Osteoblast (primary cell): ENCODE results near the gene EBF4. TPM values are rescaled to one million over a fixed set of nuclear protein-coding genes. Genes with fewer than 3 reads are reported as not detected.
A peak's percentile ranks its signal among the peaks of the same experiment; 100 is the strongest.
"Not testable (repeated sequence)": the region's sequence is repeated elsewhere in the genome, so short reads cannot be mapped to it uniquely, and the experiment has no call there.

ENCODE experiments used
- DNase-seq: peaks from one replicate; pipeline ENCODE4 v3.0.0; 2011; ENCODE audit warnings: low spot score, mixed read lengths; ENCODE audit not compliant: insufficient read length; ENCODE audit errors: missing footprints
- H2AFZ ChIP-seq: 2 replicates; pipeline ENCODE4 v1.6.0; 2011; ENCODE audit warnings: mild to moderate bottlenecking, low read length
- H3K27ac ChIP-seq: 2 replicates; pipeline ENCODE4 v1.5.1; 2011; ENCODE audit warnings: mild to moderate bottlenecking, low read depth, low read length, moderate library complexity
- H3K27me3 ChIP-seq: 2 replicates; pipeline ENCODE4 v1.6.0; 2012; ENCODE audit warnings: mild to moderate bottlenecking, control low read depth, inconsistent platforms, low read length, moderate library complexity; ENCODE audit not compliant: insufficient read depth
- H3K36me3 ChIP-seq: 2 replicates; pipeline ENCODE4 v1.5.1; 2011; ENCODE audit warnings: mild to moderate bottlenecking, low read length, control low read depth, moderate library complexity; ENCODE audit not compliant: insufficient read depth
- H3K4me1 ChIP-seq: 2 replicates; pipeline ENCODE4 v1.5.1; 2011; ENCODE audit warnings: mild to moderate bottlenecking, low read length, control low read depth, moderate library complexity; ENCODE audit not compliant: insufficient read depth
- H3K4me2 ChIP-seq: 2 replicates; pipeline ENCODE4 v1.6.0; 2011; ENCODE audit warnings: mild to moderate bottlenecking, low read length; ENCODE audit not compliant: insufficient read depth
- H3K4me3 ChIP-seq: fragments of 200-600 bp; sonication (generic); 3 replicates; pipeline ENCODE4 v1.5.1; 2012; ENCODE audit warnings: mild to moderate bottlenecking, low read length, inconsistent platforms; ENCODE audit not compliant: insufficient read depth
- H3K79me2 ChIP-seq: 2 replicates; pipeline ENCODE4 v1.6.0; 2012; ENCODE audit warnings: mild to moderate bottlenecking, low read length, control low read depth, inconsistent platforms; ENCODE audit not compliant: insufficient read depth
- H3K9me3 ChIP-seq: 2 replicates; pipeline ENCODE4 v1.5.1; 2011; ENCODE audit warnings: low read depth, low read length, control low read depth
- H4K20me1 ChIP-seq: 2 replicates; pipeline ENCODE4 v1.6.0; 2012; ENCODE audit warnings: mild to moderate bottlenecking, low read length, control low read depth; ENCODE audit not compliant: insufficient read depth
- CTCF ChIP-seq: IDR thresholded peaks from 2 replicates; pipeline ENCODE4 v1.5.1; 2011; ENCODE audit warnings: mild to moderate bottlenecking, low read depth, low read length, moderate library complexity; ENCODE audit errors: extremely low read depth
- total RNA-seq: library from RNA; depleted of rRNA; stranded (reverse); fragments of >200 nt; gene quantifications from 2 replicates; pipeline ENCODE4 v1.2.3, GENCODE V29; 2012

The EBF4 gene
- total RNA-seq, 1 donor = under 0.01 TPM

- Histone ChIP-seq H2AFZ (no peak overlapping the region), H3K27me3 (peaks cover 73% of the 10 kb centered on the region), H3K4me1 (peaks cover 4% of the 10 kb centered on the region), H3K4me3 (no peak overlapping the region), H3K9me3 (no peaks in the 10 kb centered on the region), H3K4me2 (no peak overlapping the region), H4K20me1 (no peaks in the 10 kb centered on the region), H3K79me2 (no peaks in the 10 kb centered on the region), H3K36me3 (no peaks in the 10 kb centered on the region), H3K27ac (no peak overlapping the region)
- DNase-seq = peak; percentile 86
- no peak for TF ChIP-seq CTCF
Observed at GRCh38 chr20:2804852-2805688, 112.5 kb downstream of the EBF4 start.

- no peak for TF ChIP-seq CTCF
- no peaks in the 10 kb centered on the region for H4K20me1 ChIP-seq
- H3K36me3 ChIP-seq = no peaks in the 10 kb centered on the region
- H3K79me2 ChIP-seq = no peaks in the 10 kb centered on the region
- no peak overlapping the region for H3K27ac ChIP-seq
- H3K4me1 ChIP-seq = peaks cover 4% of the 10 kb centered on the region
- peak; percentile 72 for DNase-seq
- no peak overlapping the region for H3K4me2 ChIP-seq
- H3K27me3 ChIP-seq = peaks cover 66% of the 10 kb centered on the region
- H2AFZ ChIP-seq = no peak overlapping the region
- H3K9me3 ChIP-seq = no peaks in the 10 kb centered on the region
- H3K4me3 ChIP-seq = no peak overlapping the region
Observed at GRCh38 chr20:2805689-2806350, 113.2 kb downstream of the EBF4 start.

DNA sequence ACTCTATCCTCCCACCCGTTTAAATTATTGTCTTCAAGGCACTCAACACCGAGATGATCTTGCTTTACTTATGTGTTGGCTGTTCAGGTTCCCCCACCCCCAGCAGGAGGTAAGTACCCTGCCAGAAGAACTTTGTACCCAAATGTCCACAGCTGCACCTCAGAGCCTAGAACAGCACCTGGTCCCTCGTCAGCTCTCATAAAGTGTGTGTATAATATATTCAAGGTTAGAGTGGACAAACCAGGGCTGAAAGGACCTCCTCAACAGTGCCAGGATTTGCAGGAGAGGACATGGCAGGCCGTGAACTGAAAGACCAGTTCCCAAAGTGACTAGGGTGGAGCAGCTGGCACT lies 113.7 kb downstream of the EBF4 start:
- Histone ChIP-seq H3K4me3 (no peak overlapping the region), H2AFZ (no peak overlapping the region), H4K20me1 (no peaks in the 10 kb centered on the region), H3K27me3 (peaks cover 61% of the 10 kb centered on the region), H3K36me3 (no peaks in the 10 kb centered on the region), H3K79me2 (no peaks in the 10 kb centered on the region), H3K4me2 (no peak overlapping the region), H3K9me3 (no peaks in the 10 kb centered on the region), H3K4me1 (peaks cover 4% of the 10 kb centered on the region), H3K27ac (no peak overlapping the region)
- peak; percentile 44 for DNase-seq
- TF ChIP-seq CTCF = no peak

- no peak overlapping the region for H3K27ac ChIP-seq
- H3K4me3 ChIP-seq = no peak overlapping the region
- no peak overlapping the region for H2AFZ ChIP-seq
- no peaks in the 10 kb centered on the region for H4K20me1 ChIP-seq
- no peak for TF ChIP-seq CTCF
- no peak for DNase-seq
- H3K4me2 ChIP-seq = no peak overlapping the region
- H3K79me2 ChIP-seq = no peaks in the 10 kb centered on the region
- H3K4me1 ChIP-seq = peaks cover 4% of the 10 kb centered on the region
- H3K9me3 ChIP-seq = peaks cover under 1% of the 10 kb centered on the region
- peaks cover 55% of the 10 kb centered on the region for H3K27me3 ChIP-seq
- H3K36me3 ChIP-seq = no peaks in the 10 kb centered on the region
Observed at GRCh38 chr20:2807019-2807418, 114.4 kb downstream of the EBF4 start.

DNA sequence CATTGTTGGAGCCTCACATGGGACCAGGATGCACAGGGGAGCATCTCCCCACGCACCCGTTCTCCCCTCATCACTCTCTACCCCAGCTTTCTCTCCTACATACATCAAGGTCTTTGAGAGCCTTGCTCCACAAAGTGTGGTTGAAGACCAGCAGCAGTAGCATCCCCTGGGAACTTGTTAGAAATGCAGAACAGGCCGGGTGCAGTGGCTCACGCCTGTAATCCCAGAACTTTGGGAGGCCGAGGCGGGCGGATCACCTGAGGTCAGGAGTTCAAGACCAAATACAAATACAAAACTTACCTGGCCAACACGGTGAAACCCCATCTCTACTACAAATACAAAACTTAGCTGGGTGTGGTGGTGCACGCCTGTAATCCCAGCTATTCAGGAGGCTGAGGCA lies 115.3 kb downstream of the EBF4 start:
- DNase-seq, H3K4me1 ChIP-seq, H3K36me3 ChIP-seq, H3K27ac ChIP-seq, H4K20me1 ChIP-seq, H2AFZ ChIP-seq, H3K9me3 ChIP-seq, H3K4me2 ChIP-seq, H3K79me2 ChIP-seq, H3K4me3 ChIP-seq: not testable (repeated sequence)
- H3K27me3 ChIP-seq = peaks cover 46% of the 10 kb centered on the region
